GM13976 (cell line): ENCODE results near the gene TRIM39.

Source experiments
- DNase-seq: peaks from one replicate; pipeline ENCODE4 v3.0.0; 2012; ENCODE audit warnings: low spot score
- in situ Hi-C: fragments of 300-500 bp; cut with MboI; formaldehyde crosslinking; loops from one replicate; pipeline ENCODE4 v1.12.0; 2022; ENCODE audit warnings: low sequenced_read_pairs, mixed read lengths, inconsistent platforms; ENCODE audit not compliant: unreplicated experiment
- TF ChIP-seq, protein P1 (sequence below): IDR thresholded peaks from 2 replicates; pipeline ENCODE4 v1.5.1; 2012; ENCODE audit warnings: borderline replicate concordance, mild to moderate bottlenecking; ENCODE audit not compliant: insufficient read depth; ENCODE audit errors: extremely low read depth, missing control alignments, control extremely low read depth

TRIM39 gene

DNA sequence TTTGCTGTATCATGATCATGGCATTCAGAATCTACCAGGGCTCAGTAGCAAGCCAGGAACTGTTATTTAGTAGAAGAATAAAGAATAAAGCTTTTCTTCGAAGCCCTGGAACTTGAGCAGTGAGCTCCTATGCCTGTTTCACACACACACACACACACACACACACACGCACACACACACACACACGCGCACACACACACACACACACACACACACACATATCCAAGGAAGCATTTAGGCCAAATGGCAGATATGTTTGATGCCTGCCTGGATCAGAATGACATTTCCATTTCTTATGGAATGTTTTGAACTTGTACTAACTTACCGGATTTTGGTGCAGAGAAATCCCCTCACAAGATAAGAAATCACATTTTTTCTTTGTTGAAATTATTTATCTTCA lies 53.7 kb downstream of the TRIM39 start:
- TF ChIP-seq, protein P1, sequence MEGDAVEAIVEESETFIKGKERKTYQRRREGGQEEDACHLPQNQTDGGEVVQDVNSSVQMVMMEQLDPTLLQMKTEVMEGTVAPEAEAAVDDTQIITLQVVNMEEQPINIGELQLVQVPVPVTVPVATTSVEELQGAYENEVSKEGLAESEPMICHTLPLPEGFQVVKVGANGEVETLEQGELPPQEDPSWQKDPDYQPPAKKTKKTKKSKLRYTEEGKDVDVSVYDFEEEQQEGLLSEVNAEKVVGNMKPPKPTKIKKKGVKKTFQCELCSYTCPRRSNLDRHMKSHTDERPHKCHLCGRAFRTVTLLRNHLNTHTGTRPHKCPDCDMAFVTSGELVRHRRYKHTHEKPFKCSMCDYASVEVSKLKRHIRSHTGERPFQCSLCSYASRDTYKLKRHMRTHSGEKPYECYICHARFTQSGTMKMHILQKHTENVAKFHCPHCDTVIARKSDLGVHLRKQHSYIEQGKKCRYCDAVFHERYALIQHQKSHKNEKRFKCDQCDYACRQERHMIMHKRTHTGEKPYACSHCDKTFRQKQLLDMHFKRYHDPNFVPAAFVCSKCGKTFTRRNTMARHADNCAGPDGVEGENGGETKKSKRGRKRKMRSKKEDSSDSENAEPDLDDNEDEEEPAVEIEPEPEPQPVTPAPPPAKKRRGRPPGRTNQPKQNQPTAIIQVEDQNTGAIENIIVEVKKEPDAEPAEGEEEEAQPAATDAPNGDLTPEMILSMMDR, result no peak
- no peak for DNase-seq
- in situ Hi-C loops, result no loop called here

DNA sequence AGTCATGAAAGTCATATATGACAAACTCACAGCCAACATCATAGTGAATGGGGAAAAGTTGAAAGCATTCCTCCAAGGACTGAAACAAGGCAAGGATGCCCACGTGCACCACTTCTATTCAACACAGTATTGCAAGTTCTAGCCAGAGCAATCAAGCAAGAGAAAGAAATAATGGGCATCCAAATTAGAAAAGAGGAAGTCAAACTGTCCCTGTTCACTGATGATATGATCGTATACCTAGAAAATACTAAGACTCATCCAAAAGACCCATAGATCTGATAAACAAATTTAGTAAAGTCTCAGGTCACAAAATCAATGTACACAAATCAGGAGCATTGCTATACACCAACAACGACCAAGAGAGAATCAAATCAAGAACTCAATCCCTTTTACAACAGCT lies 59.4 kb downstream of the TRIM39 start:
- DNase-seq, result no peak
- TF ChIP-seq, protein P1, result no peak
- in situ Hi-C loops, result no loop called here

DNA sequence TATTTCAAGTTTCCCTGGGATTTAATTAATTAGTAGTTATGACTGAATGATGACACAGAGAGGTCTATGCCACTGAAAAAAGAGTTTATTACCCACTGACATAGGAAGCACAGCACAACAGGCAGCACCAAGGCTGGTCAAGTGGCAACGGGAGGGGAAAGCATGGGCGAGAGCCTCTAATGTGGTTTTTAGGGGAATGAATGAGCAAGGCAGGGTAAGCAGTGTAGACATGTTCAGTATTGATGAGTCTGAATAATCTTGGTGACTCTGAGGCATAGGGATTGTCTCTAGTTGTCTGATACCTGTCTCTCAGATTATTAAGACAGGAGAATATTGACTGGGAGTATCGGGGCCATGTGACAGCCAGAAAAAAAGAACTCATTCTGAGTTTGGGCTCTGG lies 64.5 kb downstream of the TRIM39 start:
- in situ Hi-C loops, result no loop called here
- TF ChIP-seq, protein P1, result no peak
- DNase-seq, result no peak
